ENCODE data around the gene ANKRD17.

- TF ChIP-seq CTCF (IDR thresholded peaks at IDR 0.05; ENCODE audit: extremely low read depth in 1 of 2, insufficient read depth in 1 of 2, low read depth in 1 of 2, low read length in 2 of 2), result no peak
- TF ChIP-seq FOS (IDR thresholded peaks at IDR 0.05; ENCODE audit: borderline replicate concordance, insufficient read depth, low read length), result no peak
- no peak for TF ChIP-seq POLR2A (IDR thresholded peaks at IDR 0.05; ENCODE audit: low read depth, low read length)
- TF ChIP-seq POLR2AphosphoS5 (IDR thresholded peaks at IDR 0.05; ENCODE audit: insufficient read depth, low read depth, low read length), result no peak
- no peak for TF ChIP-seq EZH2 (IDR thresholded peaks at IDR 0.05; ENCODE audit: borderline replicate concordance, low read depth, low read length, severe bottlenecking)
- TF ChIP-seq JUN (IDR thresholded peaks at IDR 0.05; ENCODE audit: borderline replicate concordance, insufficient read depth, insufficient read length, low read depth), result no peak
- no peak for TF ChIP-seq MYC (IDR thresholded peaks at IDR 0.05; ENCODE audit: low read depth, low read length)
Measured at GRCh38 chr4:73205482-73205881, 53.1 kb downstream of the ANKRD17 start.
